HG03039 (cell line): ENCODE data around the gene CLK3.
"Not testable (repeated sequence)": the region's sequence is repeated elsewhere in the genome, so short reads cannot be mapped to it uniquely, and the experiment has no call there.

Experiments
- ATAC-seq: cut with Tn5 transposase; IDR thresholded peaks from one replicate; pipeline ENCODE4 v1.9.1; 2021; ENCODE audit warnings: mild to moderate bottlenecking, moderate library complexity; ENCODE audit not compliant: unreplicated experiment

Gene CLK3

GRCh38 chr15:74620636-74621545 lies 5.3 kb downstream of the CLK3 start:
- no peak for ATAC-seq

- ATAC-seq = no peak
These were observed 5.9 kb downstream of the CLK3 start for GRCh38 chr15:74621546-74621920.

GRCh38 chr15:74621936-74622335 lies 6.3 kb downstream of the CLK3 start:
- no peak for ATAC-seq

GRCh38 chr15:74622758-74623157 lies 7.1 kb downstream of the CLK3 start:
- no peak for ATAC-seq

- ATAC-seq = no peak
These were observed 8.5 kb downstream of the CLK3 start for GRCh38 chr15:74624020-74624602.

- no peak for ATAC-seq
These were observed 10.1 kb downstream of the CLK3 start for GRCh38 chr15:74625693-74626092.

GRCh38 chr15:74626336-74626735 lies 10.7 kb downstream of the CLK3 start:
- ATAC-seq = no peak

- ATAC-seq = no peak
These were observed 11.4 kb downstream of the CLK3 start for GRCh38 chr15:74626752-74627692.

- no peak for ATAC-seq
These were observed 12.1 kb downstream of the CLK3 start for GRCh38 chr15:74627766-74628165.

GRCh38 chr15:74628199-74628598 lies 12.6 kb downstream of the CLK3 start:
- no peak for ATAC-seq

GRCh38 chr15:74628949-74629348 lies 13.3 kb downstream of the CLK3 start:
- ATAC-seq = no peak

- not testable (repeated sequence) for ATAC-seq
These were observed 14.1 kb downstream of the CLK3 start for GRCh38 chr15:74629696-74630095.

GRCh38 chr15:74630284-74631086 lies 14.8 kb downstream of the CLK3 start:
- ATAC-seq = no peak

- no peak for ATAC-seq
These were observed 15.4 kb downstream of the CLK3 start for GRCh38 chr15:74631087-74631385.

- ATAC-seq = no peak
These were observed 15.8 kb downstream of the CLK3 start for GRCh38 chr15:74631408-74631807.

GRCh38 chr15:74631935-74632560 lies 16.4 kb downstream of the CLK3 start:
- no peak for ATAC-seq

GRCh38 chr15:74632601-74633000 lies 17.0 kb downstream of the CLK3 start:
- ATAC-seq = no peak

- no peak for ATAC-seq
These were observed 18.1 kb downstream of the CLK3 start for GRCh38 chr15:74633781-74634180.

- ATAC-seq = no peak
These were observed 19.6 kb downstream of the CLK3 start for GRCh38 chr15:74635228-74635627.

GRCh38 chr15:74636984-74637383 lies 21.3 kb downstream of the CLK3 start:
- no peak for ATAC-seq
